ENCODE data around the gene RABL2B. TPM values are rescaled to one million over a fixed set of nuclear protein-coding genes. Genes with fewer than 3 reads are reported as not detected.

The RABL2B gene
- total RNA-seq, 1 experiment from 2014 or later, result 19.0 TPM

GRCh38 chr22:50728523-50728931 is 54.9 kb downstream of the RABL2B start:
- Histone ChIP-seq H3K4ac (ENCODE audit: low read depth, low read length) (no peak overlapping the region), H3K23me2 (ENCODE audit: insufficient read length, low read depth, low read length, poor library complexity, severe bottlenecking) (no peaks in the 10 kb centered on the region), H2BK12ac (ENCODE audit: insufficient read length, low read depth, low read length) (no peak overlapping the region), H3K9me3 (ENCODE audit: control insufficient read depth, low read depth, low read length) (no peaks in the 10 kb centered on the region), H3K27ac (ENCODE audit: insufficient read length, low read depth, low read length) (no peak overlapping the region), H3K18ac (ENCODE audit: insufficient read length, low read depth, low read length) (no peak overlapping the region), H3K4me2 (ENCODE audit: insufficient read depth, insufficient read length, low read length) (no peak overlapping the region), H2BK120ac (ENCODE audit: low read depth, low read length, poor library complexity, severe bottlenecking) (no peak overlapping the region), H3K4me1 (ENCODE audit: insufficient read depth, low read length) (no peaks in the 10 kb centered on the region), H3K23ac (ENCODE audit: insufficient read length, low read depth, low read length) (no peak overlapping the region), H3K9ac (ENCODE audit: extremely low read depth, insufficient read length, low read length) (no peak overlapping the region), H2BK15ac (ENCODE audit: low read depth, low read length) (no peak overlapping the region), H2AK5ac (ENCODE audit: insufficient read length, low read length) (no peak overlapping the region), H3K14ac (ENCODE audit: insufficient read depth, low read length) (no peak overlapping the region), H4K8ac (replicated peaks; ENCODE audit: insufficient read length, low read depth, low read length) (no peak overlapping the region), H3K79me2 (ENCODE audit: insufficient read depth, low read length) (no peaks in the 10 kb centered on the region), H3K27me3 (ENCODE audit: insufficient read depth, low read length) (peaks cover under 1% of the 10 kb centered on the region; the same call in 1 of the 2 replicates), H4K91ac (ENCODE audit: insufficient read length, low read depth, low read length) (no peak overlapping the region), H4K5ac (ENCODE audit: insufficient read length, low read depth, low read length) (no peak overlapping the region), H2BK20ac (ENCODE audit: low read depth, low read length, poor library complexity, severe bottlenecking) (no peak overlapping the region), H2AFZ (ENCODE audit: low read length) (no peak overlapping the region), H3T11ph (ENCODE audit: low read length) (no peak overlapping the region), H3K79me1 (ENCODE audit: insufficient read depth, low read depth, low read length, poor library complexity, severe bottlenecking) (no peaks in the 10 kb centered on the region), H3K56ac (ENCODE audit: insufficient read length, low read depth, low read length) (no peak overlapping the region), H4K20me1 (ENCODE audit: control insufficient read depth, insufficient read depth, insufficient read length) (no peaks in the 10 kb centered on the region), H2BK5ac (ENCODE audit: insufficient read length, low read length) (no peak overlapping the region)
- Mint-ChIP-seq H3K36me3 (ENCODE audit: insufficient read depth in 1 of 3, low read depth in 3 of 3) (peaks cover 0 to 5% (median 4%) of the 10 kb centered on the region in 3 experiments; a peak in 4 of 7 replicates), H3K4me1 (peaks cover 8 to 17% of the 10 kb centered on the region in 2 experiments), H3K4me3 (no peak overlapping the region), H3K9me3 (no peaks in the 10 kb centered on the region), H3K27me3 (ENCODE audit: low read depth) (peaks cover 36% of the 10 kb centered on the region), H3K27ac (no peak overlapping the region)
- DNase-seq, result no peak
- WGBS (ENCODE audit: extremely low coverage, insufficient read length, low lambda C conversion rate), result no CpG with 5 or more reads among the region's 2 CpGs
- TF ChIP-seq CTCF (conservative IDR thresholded peaks at IDR 0.05), result no peak
